ENCODE results near the gene RGS19. TPM values are rescaled to one million over a fixed set of nuclear protein-coding genes. Genes with fewer than 3 reads are reported as not detected.

The RGS19 gene
- total RNA-seq, 2 donors from 2014 or later: 9.1 to 14.5 TPM

DNA sequence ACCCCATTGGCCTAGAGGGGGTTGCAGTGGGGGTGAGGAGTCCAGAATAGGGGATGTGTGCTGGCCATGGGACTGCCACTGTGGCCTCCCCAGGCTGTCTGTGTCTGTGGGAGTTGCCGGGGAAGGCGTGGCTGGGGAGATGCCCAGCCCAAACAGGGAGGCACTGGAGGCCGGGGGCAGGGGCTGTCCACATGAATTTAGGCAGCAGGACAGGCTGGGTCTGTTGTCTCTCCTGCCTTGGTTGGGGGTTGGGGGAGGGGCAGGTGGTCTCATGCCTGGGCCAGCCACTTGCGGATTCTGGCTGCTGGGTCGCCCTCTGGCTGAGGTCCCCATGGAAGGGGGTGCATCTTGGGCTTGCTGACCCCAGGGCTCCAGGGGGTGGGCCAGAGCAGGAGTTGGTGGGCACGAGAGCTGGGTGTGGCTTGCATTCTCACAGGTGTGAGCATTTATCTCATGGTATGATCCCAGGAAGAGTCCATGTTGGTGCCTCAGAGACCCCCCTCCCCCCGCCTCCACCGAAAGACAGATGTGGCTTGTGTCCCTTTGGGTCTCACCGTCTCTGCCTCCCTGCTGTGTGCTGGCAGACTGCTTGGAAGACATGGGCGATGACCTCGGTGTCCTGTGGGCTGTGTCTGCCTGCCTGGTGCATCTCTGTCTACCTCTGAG is 33.8 kb downstream of the RGS19 start:
- intact Hi-C loops (cut with DNase I): no loop called here
- DNase-seq (no peak), ATAC-seq (no peak)
- Histone ChIP-seq H3K9me3 (no peaks in the 10 kb centered on the region), H3K4me3 (no peak overlapping the region), H3K27ac (peak overlapping the region in 1 of 4 donors; percentile 28), H3K4me1 (peaks cover 20% of the 10 kb centered on the region), H3K36me3 (replicated peaks in 1 of 2; ENCODE audit: insufficient read depth in 1 of 2, low read depth in 2 of 2) (no peaks in the 10 kb centered on the region), H3K27me3 (peaks cover 0 to 13% of the 10 kb centered on the region in 2 donors)
- no peak for TF ChIP-seq CTCF (IDR thresholded peaks at IDR 0.05)
- peak in 1 of 3 donors; percentile 2 for TF ChIP-seq POLR2A (IDR thresholded peaks at IDR 0.05)
- 53 to 54% methylated on average over 7 to 11 of the region's 11 CpGs for WGBS, 2 donors

- H3K27me3 ChIP-seq: peaks cover 0 to 10% of the 10 kb centered on the region in 2 donors
- H3K4me1 ChIP-seq: peaks cover 19% of the 10 kb centered on the region
Measured at GRCh38 chr20:64044484-64045247, 34.7 kb downstream of the RGS19 start.

DNA sequence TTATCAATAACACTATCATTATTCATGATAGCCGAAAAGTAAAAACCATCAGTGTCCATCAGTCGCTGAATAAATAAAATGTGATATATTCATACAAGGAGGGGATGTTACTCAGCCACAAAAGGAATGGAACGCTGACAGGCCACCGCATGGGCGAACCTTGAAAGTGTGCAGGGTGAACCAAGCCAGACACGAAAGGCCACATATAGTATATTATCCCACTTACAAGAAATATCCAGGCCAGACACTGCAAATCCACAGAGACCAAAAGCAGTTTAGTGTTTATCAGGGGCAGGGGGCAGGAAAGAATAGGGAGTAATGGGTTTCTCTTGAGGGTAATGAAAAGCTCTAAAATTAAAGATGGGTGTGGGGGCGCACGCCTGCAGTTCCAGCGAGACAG is 35.5 kb downstream of the RGS19 start:
- no peaks in the 10 kb centered on the region for H3K36me3 ChIP-seq (replicated peaks in 1 of 2; ENCODE audit: insufficient read depth in 1 of 2, low read depth in 2 of 2)
- peaks cover 28% of the 10 kb centered on the region for H3K4me1 ChIP-seq
- ATAC-seq: no peak
- TF ChIP-seq CTCF (IDR thresholded peaks at IDR 0.05) (no peak), POLR2A (IDR thresholded peaks at IDR 0.05) (no peak)
- no peak overlapping the region for H3K4me3 ChIP-seq
- DNase-seq: no peak
- H3K27ac ChIP-seq: no peak overlapping the region
- WGBS, 2 donors: 82 to 83% methylated on average over 9 of the region's 9 CpGs
- peaks cover 0 to 10% of the 10 kb centered on the region in 2 donors for H3K27me3 ChIP-seq
- intact Hi-C loops (cut with DNase I): no loop called here
- no peaks in the 10 kb centered on the region for H3K9me3 ChIP-seq

More at GRCh38 chr20:64044484-64045247, 34.7 kb downstream of the RGS19 start:
- no peak for DNase-seq
- 77 to 78% methylated on average over 7 to 14 of the region's 14 CpGs for WGBS, 2 donors
- H3K36me3 ChIP-seq (replicated peaks in 1 of 2; ENCODE audit: insufficient read depth in 1 of 2, low read depth in 2 of 2): no peaks in the 10 kb centered on the region
- no peaks in the 10 kb centered on the region for H3K9me3 ChIP-seq
- peak overlapping the region in 2 of 4 donors; percentile 28 to 30 for H3K27ac ChIP-seq
- ATAC-seq: peak; percentile 19
- no peak for TF ChIP-seq POLR2A (IDR thresholded peaks at IDR 0.05)
- no peak for TF ChIP-seq CTCF (IDR thresholded peaks at IDR 0.05)
- H3K4me3 ChIP-seq: no peak overlapping the region
- intact Hi-C loops (cut with DNase I): no loop called here

DNA sequence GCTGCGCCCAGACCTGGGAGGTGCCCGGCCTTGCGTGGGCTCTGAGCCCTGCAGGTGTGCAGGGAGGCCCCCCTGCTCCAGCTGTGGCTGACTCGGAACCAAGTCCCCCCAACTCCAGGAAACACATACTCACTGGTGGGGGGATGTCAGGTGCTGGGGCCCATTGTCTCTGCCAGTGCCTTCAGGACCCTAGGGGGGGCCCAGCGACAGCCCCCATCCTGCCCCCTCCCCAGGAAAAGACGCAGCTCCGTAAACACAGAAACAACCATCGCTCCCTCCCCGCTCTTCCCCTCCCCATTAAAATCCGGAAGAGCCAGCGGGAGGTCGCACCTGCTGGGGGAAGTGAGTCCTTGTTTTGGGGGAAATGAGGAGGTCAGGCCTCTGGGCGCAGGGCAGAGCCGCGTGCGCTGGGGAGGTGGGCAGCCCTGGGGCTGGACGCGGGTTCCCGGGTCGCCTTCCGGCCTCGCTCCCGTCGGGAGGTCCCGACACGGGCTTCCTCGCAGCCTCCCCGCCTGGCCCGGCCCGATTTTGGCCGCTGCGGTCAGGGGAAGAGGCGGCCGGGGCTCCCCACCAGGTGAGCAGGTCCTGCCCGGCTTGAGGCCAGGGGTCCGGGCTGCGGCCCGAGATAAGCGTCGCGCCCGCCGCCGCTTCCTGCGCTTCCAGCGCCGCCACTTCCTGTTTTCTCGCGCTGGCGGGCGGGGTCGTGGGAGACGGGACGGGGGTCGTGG is 37.1 kb downstream of the RGS19 start:
- no peak for TF ChIP-seq CTCF (IDR thresholded peaks at IDR 0.05)
- peak in 2 of 3 donors; percentile 8 to 15 for TF ChIP-seq POLR2A (IDR thresholded peaks at IDR 0.05)
- DNase-seq: no peak
- no peaks in the 10 kb centered on the region for H3K36me3 ChIP-seq (replicated peaks in 1 of 2; ENCODE audit: insufficient read depth in 1 of 2, low read depth in 2 of 2)
- WGBS, 2 donors: 0 to 8% methylated on average over 1 to 45 of the region's 55 CpGs
- peaks cover 0 to 5% of the 10 kb centered on the region in 2 donors for H3K27me3 ChIP-seq
- H3K4me1 ChIP-seq: peaks cover 34% of the 10 kb centered on the region
- no peak for ATAC-seq
- no peak overlapping the region for H3K4me3 ChIP-seq
- no peaks in the 10 kb centered on the region for H3K9me3 ChIP-seq
- intact Hi-C loops (cut with DNase I): no loop called here
- peak overlapping the region in 2 of 4 donors; percentile 34 to 38 for H3K27ac ChIP-seq

Data from body of pancreas (tissue), 4 donors.